K562 (cell line): Measurements from ENCODE around the gene CYBRD1. TPM values are rescaled to one million over a fixed set of nuclear protein-coding genes. Genes with fewer than 3 reads are reported as not detected.

Experiments
- ARID3A ChIP-seq: IDR thresholded peaks from 2 replicates; pipeline ENCODE4 v1.6.1; 2012; ENCODE audit warnings: low read depth, low read length, improper control_type of control experiment, borderline replicate concordance
- BRD9 ChIP-seq: fragments of 450-650 bp; IDR thresholded peaks from 2 replicates; pipeline ENCODE4 v1.6.1; 2018; ENCODE audit warnings: low read depth; ENCODE audit not compliant: partially characterized antibody
- GATAD2A ChIP-seq: fragments of 450-650 bp; IDR thresholded peaks from 2 replicates; pipeline ENCODE4 v1.6.1; 2017
- JUND ChIP-seq, 2 experiments: IDR thresholded peaks; 2 replicates in 1 of 2; 3 replicates in 1 of 2; pipeline ENCODE4 v1.6.1; 2011; ENCODE audit warnings: borderline replicate concordance in 2 of 2, low read depth in 2 of 2, low read length in 2 of 2, improper control_type of control experiment in 1 of 2, missing biosample characterization in 1 of 2, missing genetic modification characterization in 1 of 2, missing genetic modification reagents in 1 of 2
- MGA ChIP-seq: fragments of 450-650 bp; IDR thresholded peaks from 2 replicates; pipeline ENCODE4 v1.6.1; 2016; ENCODE audit warnings: mild to moderate bottlenecking, moderate library complexity
- MTA2 ChIP-seq: fragments of 450-650 bp; IDR thresholded peaks from 2 replicates; pipeline ENCODE4 v1.6.1; 2016; ENCODE audit warnings: low read depth
- TCF7L2 ChIP-seq: fragments of 150-350 bp; IDR thresholded peaks from 2 replicates; pipeline ENCODE4 v1.6.1; 2016; ENCODE audit warnings: low read depth, mild to moderate bottlenecking, low read length, moderate library complexity
- YY1 ChIP-seq, 3 experiments: IDR thresholded peaks; 2 replicates each; pipeline ENCODE4 v1.6.1; 2011; ENCODE audit warnings: low read length in 2 of 3, mild to moderate bottlenecking in 2 of 3, moderate library complexity in 2 of 3, borderline replicate concordance in 1 of 3, control low read depth in 1 of 3, low read depth in 1 of 3; ENCODE audit not compliant: insufficient read depth in 3 of 3, insufficient replicate concordance in 2 of 3, control insufficient read depth in 1 of 3, insufficient read length in 1 of 3; ENCODE audit errors: extremely low read depth in 1 of 3
- ZNF165 ChIP-seq: fragments of 250-450 bp; sonication (Bioruptor Pico); IDR thresholded peaks from 2 replicates; pipeline ENCODE4 v1.4.0; 2020; ENCODE audit warnings: borderline replicate concordance
- ZNF316 ChIP-seq: fragments of 450-650 bp; IDR thresholded peaks from 2 replicates; pipeline ENCODE4 v1.6.1; 2016
- ZNF354B ChIP-seq: fragments of 250-450 bp; sonication (Bioruptor Pico); IDR thresholded peaks from 2 replicates; pipeline ENCODE4 v1.4.0; 2020
- polyA plus RNA-seq, 8 experiments: library from polyadenylated mRNA; depleted of rRNA in 4 of 8; stranded (reverse) in 5 of 8; unstranded in 3 of 8; fragments of >200 nt; fragmentation: Nextera tagmentation in 2 of 8; fragmentation: Illumina TruSeq in 1 of 8; extraction: Ambion mirVana in 2 of 8; extraction: Trizol in 1 of 8; gene quantifications; 2 replicates each; pipeline versions ENCODE4 v1.2.1 to v1.2.3, GENCODE V29; 2011 to 2014; ENCODE audit warnings: inconsistent platforms in 1 of 8, missing spikeins in 1 of 8
- total RNA-seq, 7 experiments: library from RNA; depleted of rRNA in 6 of 7; stranded (reverse); fragments of >200 nt in 6 of 7; fragmentation: Illumina TruSeq in 2 of 7; extraction: Trizol in 2 of 7; gene quantifications; 2 replicates each; pipeline versions ENCODE4 v1.2.1 to v1.2.3, GENCODE V29; 2011 to 2021; ENCODE audit warnings: low replicate concordance in 1 of 7
- TF ChIP-seq, protein P1 (sequence below): fragments of 250-450 bp; sonication (Bioruptor Pico); IDR thresholded peaks from 2 replicates; pipeline ENCODE4 v1.8.0; 2021; ENCODE audit warnings: borderline replicate concordance, mild to moderate bottlenecking, moderate library complexity; ENCODE audit not compliant: poor library complexity, severe bottlenecking

CYBRD1 gene
- total and polyA plus RNA-seq, 9 of the 15 experiments (the other 6 are each of a cell fraction or from before 2014, with no cell fraction given) = 9.6 to 22.4 (median 15.6) TPM

DNA sequence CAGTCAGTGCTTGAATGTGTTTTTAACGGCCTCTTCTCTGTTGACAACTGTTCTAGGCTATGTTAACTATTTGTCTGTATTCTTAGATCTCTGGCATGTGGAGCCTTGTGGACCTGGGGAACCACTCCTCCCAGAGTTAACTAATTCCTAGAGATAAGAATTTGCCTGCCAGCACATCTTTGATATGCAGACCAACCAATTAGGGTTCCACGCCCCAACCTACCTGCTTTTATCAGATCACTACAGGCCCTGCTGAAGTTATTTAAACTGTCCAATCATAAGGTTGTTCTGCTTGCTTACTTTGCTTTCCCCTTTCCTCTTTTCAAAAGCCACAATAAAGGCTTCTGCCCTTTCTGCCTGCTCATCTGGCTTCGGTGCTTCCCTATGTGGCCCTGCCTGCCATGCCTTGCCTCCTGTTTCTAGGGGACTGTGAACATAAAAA lies 8.5 kb upstream of the CYBRD1 start (continued):
- TF ChIP-seq ARID3A (peak; percentile 45; the same call in 1 of the 2 replicates), TCF7L2 (no peak), MTA2 (peak; percentile 64), GATAD2A (peak; percentile 49; the same call in 1 of the 2 replicates), ZNF354B (CRISPR knock-in tag) (no peak), ZNF316 (peak; percentile 33), YY1 (IDR thresholded peaks at IDR 0.05; ENCODE audit: borderline replicate concordance in 1 of 3, control insufficient read depth in 1 of 3, extremely low read depth in 1 of 3, insufficient read depth in 3 of 3, insufficient read length in 1 of 3, insufficient replicate concordance in 2 of 3, low read depth in 1 of 3, low read length in 2 of 3) (no peak), JUND (IDR thresholded peaks at IDR 0.05; ENCODE audit: borderline replicate concordance, low read depth, low read length) (peak; percentile 5; the same call in 1 of the 2 replicates), JUND (tag; IDR thresholded peaks at IDR 0.05; ENCODE audit: borderline replicate concordance, low read depth, low read length) (peak; percentile 53; the same call in 1 of the 3 replicates), MGA (peak; percentile 53; the same call in 1 of the 2 replicates), ZNF165 (CRISPR knock-in tag) (no peak), BRD9 (peak; percentile 26)
- TF ChIP-seq, protein P1, sequence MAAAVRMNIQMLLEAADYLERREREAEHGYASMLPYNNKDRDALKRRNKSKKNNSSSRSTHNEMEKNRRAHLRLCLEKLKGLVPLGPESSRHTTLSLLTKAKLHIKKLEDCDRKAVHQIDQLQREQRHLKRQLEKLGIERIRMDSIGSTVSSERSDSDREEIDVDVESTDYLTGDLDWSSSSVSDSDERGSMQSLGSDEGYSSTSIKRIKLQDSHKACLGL = no peak
